Bronchial epithelial cell (primary cell): ENCODE results near the gene HSPA12A. TPM values are rescaled to one million over a fixed set of nuclear protein-coding genes. Genes with fewer than 3 reads are reported as not detected.

Experiments
- DNase-seq: peaks from one replicate; pipeline ENCODE4 v3.0.0-alpha.2; 2010; ENCODE audit warnings: low read depth
- FAIRE-seq: peaks from 2 replicates; lab custom pipeline; 2011; peaks lifted over from hg19 to GRCh38; lab: Jason Lieb, UNC
- H3K27me3 ChIP-seq: 2 replicates; pipeline ENCODE4 v1.5.1; 2011; ENCODE audit warnings: low read length; ENCODE audit not compliant: control insufficient read depth, insufficient read depth
- H3K36me3 ChIP-seq: 2 replicates; pipeline ENCODE4 v1.5.1; 2011; ENCODE audit warnings: low read length; ENCODE audit not compliant: control insufficient read depth, insufficient read depth
- H3K4me3 ChIP-seq: 2 replicates; pipeline ENCODE4 v1.5.1; 2011; ENCODE audit warnings: mild to moderate bottlenecking, low read depth, low read length, control low read depth
- total RNA-seq: library from RNA; depleted of rRNA; stranded (reverse); fragments of >200 nt; gene quantifications from 2 replicates; pipeline ENCODE4 v1.2.1, GENCODE V29; 2014
- TF ChIP-seq, protein P1 (sequence below): IDR thresholded peaks from 2 replicates; pipeline ENCODE4 v1.5.1; 2011; ENCODE audit warnings: mild to moderate bottlenecking, moderate library complexity, low read length, control low read depth, inconsistent platforms; ENCODE audit not compliant: insufficient read depth, severe bottlenecking

HSPA12A gene
- total RNA-seq, 1 donor from 2014 or later = 0.79 TPM

- no peaks in the 10 kb centered on the region for H3K27me3 ChIP-seq
- TF ChIP-seq, protein P1, sequence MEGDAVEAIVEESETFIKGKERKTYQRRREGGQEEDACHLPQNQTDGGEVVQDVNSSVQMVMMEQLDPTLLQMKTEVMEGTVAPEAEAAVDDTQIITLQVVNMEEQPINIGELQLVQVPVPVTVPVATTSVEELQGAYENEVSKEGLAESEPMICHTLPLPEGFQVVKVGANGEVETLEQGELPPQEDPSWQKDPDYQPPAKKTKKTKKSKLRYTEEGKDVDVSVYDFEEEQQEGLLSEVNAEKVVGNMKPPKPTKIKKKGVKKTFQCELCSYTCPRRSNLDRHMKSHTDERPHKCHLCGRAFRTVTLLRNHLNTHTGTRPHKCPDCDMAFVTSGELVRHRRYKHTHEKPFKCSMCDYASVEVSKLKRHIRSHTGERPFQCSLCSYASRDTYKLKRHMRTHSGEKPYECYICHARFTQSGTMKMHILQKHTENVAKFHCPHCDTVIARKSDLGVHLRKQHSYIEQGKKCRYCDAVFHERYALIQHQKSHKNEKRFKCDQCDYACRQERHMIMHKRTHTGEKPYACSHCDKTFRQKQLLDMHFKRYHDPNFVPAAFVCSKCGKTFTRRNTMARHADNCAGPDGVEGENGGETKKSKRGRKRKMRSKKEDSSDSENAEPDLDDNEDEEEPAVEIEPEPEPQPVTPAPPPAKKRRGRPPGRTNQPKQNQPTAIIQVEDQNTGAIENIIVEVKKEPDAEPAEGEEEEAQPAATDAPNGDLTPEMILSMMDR = no peak
- no peaks in the 10 kb centered on the region for H3K36me3 ChIP-seq
- no peak overlapping the region for H3K4me3 ChIP-seq
- FAIRE-seq (no peak), DNase-seq (no peak)
These were observed 10.8 kb upstream of the HSPA12A start for GRCh38 chr10:116752969-116753665.

DNA sequence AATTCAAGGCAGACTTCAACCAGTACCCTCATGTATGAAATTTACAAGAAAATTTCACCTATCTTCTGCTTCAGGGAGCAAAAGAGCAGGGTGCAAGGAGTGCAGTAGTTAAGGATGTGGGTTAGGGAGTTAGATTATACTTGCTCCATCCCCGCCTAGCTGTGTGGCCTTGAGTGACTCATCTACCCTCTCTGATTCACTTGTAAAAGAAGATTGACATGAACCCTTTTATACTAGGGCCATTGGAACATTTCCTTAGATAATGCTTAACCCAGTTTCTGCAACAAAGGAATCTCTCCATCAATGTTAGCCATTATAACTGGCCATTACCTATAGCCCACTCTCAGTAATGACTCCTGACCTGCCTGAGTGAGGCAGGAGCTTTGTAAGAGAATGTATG is 10.2 kb upstream of the HSPA12A start:
- DNase-seq = peak; percentile 60
- H3K36me3 ChIP-seq = no peaks in the 10 kb centered on the region
- H3K27me3 ChIP-seq = no peaks in the 10 kb centered on the region
- no peak for FAIRE-seq
- H3K4me3 ChIP-seq = no peak overlapping the region
- TF ChIP-seq, protein P1 = no peak

DNA sequence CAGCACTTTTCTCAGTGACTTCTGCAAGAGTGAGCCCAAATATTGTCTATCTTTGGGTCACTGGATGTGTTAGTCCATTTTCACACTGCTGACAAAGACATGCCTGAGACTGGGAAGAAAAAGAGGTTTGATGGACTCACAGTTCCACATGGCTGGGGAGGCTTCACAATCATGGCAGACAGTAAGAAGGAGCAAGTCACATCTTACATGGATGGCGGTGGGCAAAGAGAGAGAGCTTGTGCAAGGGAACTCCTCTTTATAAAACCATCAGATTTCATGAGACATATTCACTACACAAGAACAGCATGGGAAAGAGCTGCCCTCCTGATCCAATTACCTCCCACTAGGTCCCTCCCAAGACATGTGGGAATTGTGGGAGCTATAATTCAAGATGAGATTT is 6.1 kb upstream of the HSPA12A start:
- Histone ChIP-seq H3K36me3 (no peaks in the 10 kb centered on the region), H3K4me3 (no peak overlapping the region), H3K27me3 (no peaks in the 10 kb centered on the region)
- DNase-seq = no peak
- TF ChIP-seq, protein P1 = no peak
- no peak for FAIRE-seq

- FAIRE-seq (no peak), DNase-seq (peak; percentile 92)
- H3K36me3 ChIP-seq = no peaks in the 10 kb centered on the region
- H3K4me3 ChIP-seq = no peak overlapping the region
- H3K27me3 ChIP-seq = no peaks in the 10 kb centered on the region
- TF ChIP-seq, protein P1 = no peak
These were observed 5.7 kb upstream of the HSPA12A start for GRCh38 chr10:116748041-116748440.

DNA sequence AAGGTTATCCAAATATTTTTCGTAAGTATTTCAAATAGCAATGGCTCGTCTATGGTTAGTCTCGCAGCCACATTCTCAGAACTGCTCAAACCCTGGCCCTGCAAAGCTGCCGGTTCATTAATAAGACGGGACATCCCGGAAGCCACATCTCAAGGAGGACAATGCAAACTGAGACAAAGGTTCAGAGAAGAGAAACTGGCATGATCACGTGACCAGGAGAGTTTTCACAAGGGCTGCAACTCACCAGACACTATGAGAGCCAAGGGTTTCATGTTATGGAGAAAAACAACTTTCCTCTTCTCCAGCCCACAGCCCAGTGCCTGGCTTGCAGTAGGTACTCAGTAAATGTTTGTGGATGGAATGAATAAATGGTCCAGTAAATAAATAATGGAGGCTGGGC is 5.0 kb upstream of the HSPA12A start:
- DNase-seq = no peak
- FAIRE-seq = no peak
- Histone ChIP-seq H3K27me3 (no peaks in the 10 kb centered on the region), H3K4me3 (no peak overlapping the region), H3K36me3 (no peaks in the 10 kb centered on the region)
- TF ChIP-seq, protein P1 = no peak

DNA sequence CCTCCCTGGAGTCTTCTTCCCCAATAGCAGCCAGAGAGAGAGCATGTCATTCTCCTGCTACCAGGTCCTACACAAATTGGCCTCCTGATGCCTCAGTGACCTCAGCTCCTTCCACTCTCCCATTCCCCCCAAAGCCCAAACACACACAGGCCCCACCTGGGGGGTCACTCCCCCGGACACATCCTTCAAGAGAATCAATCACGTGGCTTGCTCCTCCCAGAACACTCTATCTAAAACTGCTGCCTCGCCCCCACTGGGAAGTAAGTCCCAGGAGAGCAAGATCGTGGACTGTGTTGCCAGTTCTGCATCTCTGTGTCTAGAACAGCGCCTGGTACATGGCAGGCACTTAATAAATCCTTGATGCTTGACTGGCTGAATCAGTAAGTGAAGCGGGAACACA is 2.5 kb upstream of the HSPA12A start:
- TF ChIP-seq, protein P1 = no peak
- peaks cover 6% of the 10 kb centered on the region for H3K27me3 ChIP-seq
- H3K4me3 ChIP-seq = no peak overlapping the region
- no peak for DNase-seq
- no peak for FAIRE-seq
- H3K36me3 ChIP-seq = no peaks in the 10 kb centered on the region
